SK-MEL-5 (cell line): ENCODE data around the gene DCAF10. TPM values are rescaled to one million over a fixed set of nuclear protein-coding genes. Genes with fewer than 3 reads are reported as not detected.

ENCODE experiments used
- DNase-seq: peaks from one replicate; pipeline ENCODE4 v3.0.0-alpha.2; 2016; ENCODE audit warnings: low read depth, low spot score
- in situ Hi-C: cut with HindIII; loops from 2 replicates; pipeline ENCODE4 v1.10.0; 2016; ENCODE audit warnings: low sequenced_read_pairs, high pct_unique_total_duplicates, low pct_unique_long_range_greater_than_20kb
- total RNA-seq: library from RNA; depleted of rRNA; stranded (reverse); fragments of >200 nt; shearing (Covaris generic); gene quantifications from 2 replicates; pipeline ENCODE4 v1.2.3, GENCODE V29; 2014; rRNA removed

DCAF10 gene
- total RNA-seq, 1 experiment from 2014 or later = 10.3 TPM

GRCh38 chr9:37914701-37915358, 114.2 kb downstream of the DCAF10 start:
- in situ Hi-C loops = no loop called here
- no peak for DNase-seq

DNA sequence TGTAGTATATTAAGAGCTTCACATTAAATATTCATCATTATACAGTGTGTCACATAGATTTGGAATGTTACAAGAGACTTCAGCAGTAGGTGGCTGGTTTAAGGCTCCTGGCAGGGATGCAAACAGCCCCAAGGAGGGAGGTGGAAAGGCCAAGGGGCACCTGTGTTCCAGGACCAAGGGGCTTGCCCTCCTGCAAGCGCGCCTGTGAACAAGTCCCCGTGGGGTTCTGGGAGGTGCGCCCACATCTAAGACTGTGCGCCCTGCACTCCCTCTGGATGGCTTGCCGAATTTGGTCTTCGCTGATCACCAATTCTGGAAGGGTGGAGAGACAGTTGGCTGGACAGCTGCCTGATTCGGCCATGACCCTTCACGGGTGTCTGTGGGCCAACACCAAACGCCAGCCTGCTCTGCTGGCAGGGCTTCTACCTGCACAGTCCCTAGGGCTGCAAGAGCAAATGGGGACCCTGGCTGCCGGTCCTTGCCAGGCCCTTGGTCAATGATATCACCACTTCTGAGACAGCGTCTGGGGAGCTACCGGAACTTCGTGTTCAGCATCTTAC, 115.4 kb downstream of the DCAF10 start:
- in situ Hi-C loops = no loop called here
- DNase-seq = no peak

GRCh38 chr9:37916471-37917312, 116.1 kb downstream of the DCAF10 start:
- in situ Hi-C loops = no loop called here
- DNase-seq = no peak

Other genes with a start within 250 kb of the DCAF10 start
- gene FBXO10, start 224.4 kb upstream of the DCAF10 start, total RNA-seq = 12.9 and 20.2 TPM in 2 replicates
- 290 and 302 TPM in 2 replicates for gene TOMM5, start 208.2 kb upstream of the DCAF10 start, total RNA-seq
- gene FRMPD1, start 149.8 kb upstream of the DCAF10 start, total RNA-seq = 0.11 TPM in 1 of 2 replicates, not detected in the other
- gene TRMT10B, start 47.0 kb upstream of the DCAF10 start, total RNA-seq = 2.2 and 3.0 TPM in 2 replicates
- 44.7 and 45.5 TPM in 2 replicates for gene EXOSC3, start 15.7 kb upstream of the DCAF10 start, total RNA-seq
- 23.0 and 28.7 TPM in 2 replicates for gene SLC25A51, start 103.3 kb downstream of the DCAF10 start, total RNA-seq